BE2C (cell line): Measurements from ENCODE around the gene ADAMTS13.

ENCODE experiments used
- DNase-seq: peaks from one replicate; pipeline ENCODE4 v3.0.0-alpha.2; 2020
- H3K27me3 ChIP-seq: fragments of 250-450 bp; sonication (Bioruptor Pico); 2 replicates; pipeline ENCODE4 v1.5.1; 2020; ENCODE audit warnings: mild to moderate bottlenecking
- H3K36me3 ChIP-seq: fragments of 250-450 bp; sonication (Bioruptor Pico); 2 replicates; pipeline ENCODE4 v1.5.1; 2020; ENCODE audit warnings: mild to moderate bottlenecking
- H3K4me1 ChIP-seq: fragments of 250-450 bp; sonication (Bioruptor Pico); 2 replicates; pipeline ENCODE4 v1.5.1; 2020
- H3K4me3 ChIP-seq: 2 replicates; pipeline ENCODE4 v1.5.1; 2011; ENCODE audit warnings: low read depth, low read length
- H3K9me3 ChIP-seq: fragments of 250-450 bp; sonication (Bioruptor Pico); 2 replicates; pipeline ENCODE4 v1.5.1; 2020
- CTCF ChIP-seq: IDR thresholded peaks from 2 replicates; pipeline ENCODE4 v1.5.1; 2012; ENCODE audit warnings: mild to moderate bottlenecking, low read depth, low read length

Gene ADAMTS13

DNA sequence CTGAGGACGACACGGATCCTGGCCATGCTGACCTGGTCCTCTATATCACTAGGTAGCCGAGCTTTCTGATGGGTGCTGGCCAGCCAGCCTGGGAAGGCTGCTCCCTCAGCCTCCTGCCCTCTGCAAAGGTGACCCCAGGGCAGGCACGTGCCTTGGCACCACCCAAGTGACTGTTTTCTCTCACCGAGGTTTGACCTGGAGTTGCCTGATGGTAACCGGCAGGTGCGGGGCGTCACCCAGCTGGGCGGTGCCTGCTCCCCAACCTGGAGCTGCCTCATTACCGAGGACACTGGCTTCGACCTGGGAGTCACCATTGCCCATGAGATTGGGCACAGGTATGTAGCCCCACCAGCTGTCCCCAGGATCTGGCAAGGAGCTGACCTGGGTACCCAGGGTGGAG is 3.8 kb downstream of the ADAMTS13 start:
- Histone ChIP-seq H3K4me3 (no peak overlapping the region), H3K9me3 (no peaks in the 10 kb centered on the region), H3K27me3 (no peaks in the 10 kb centered on the region), H3K36me3 (no peaks in the 10 kb centered on the region), H3K4me1 (no peaks in the 10 kb centered on the region)
- TF ChIP-seq CTCF, result no peak
- DNase-seq, result no peak

DNA sequence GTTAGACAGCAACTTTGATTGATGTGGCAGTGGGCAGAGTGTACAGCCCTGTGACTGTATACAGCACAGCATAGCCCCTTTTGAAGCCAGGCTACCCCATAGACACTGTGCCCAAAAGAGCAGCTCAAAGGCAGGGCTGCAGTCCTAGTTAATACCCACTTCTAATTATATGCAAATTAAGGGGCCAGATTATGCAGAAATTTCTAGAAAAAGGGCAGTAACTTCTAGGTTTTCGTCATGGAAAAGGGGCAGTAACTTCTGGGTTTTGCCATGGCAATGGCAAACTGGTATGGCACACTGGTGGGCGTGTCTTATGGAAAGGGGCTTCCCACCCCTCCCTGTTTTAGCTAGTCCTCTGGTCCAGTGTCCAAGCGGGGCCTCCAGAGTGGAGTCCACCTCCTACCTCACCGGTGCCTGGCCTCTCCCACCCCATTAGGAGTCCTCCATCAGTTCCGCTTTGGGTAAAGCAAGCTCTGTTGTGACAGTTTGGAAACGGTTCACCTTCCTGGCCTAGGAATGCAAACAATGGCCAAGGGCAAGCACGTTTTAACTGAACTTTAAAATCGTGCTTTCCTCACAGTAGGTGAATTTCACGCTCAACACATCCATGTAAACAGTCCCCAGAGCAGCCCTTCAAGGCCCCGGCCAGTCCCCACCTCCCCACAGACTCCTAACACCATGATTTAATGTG is 5.6 kb downstream of the ADAMTS13 start:
- no peaks in the 10 kb centered on the region for H3K36me3 ChIP-seq
- no peak for DNase-seq
- TF ChIP-seq CTCF, result no peak
- no peaks in the 10 kb centered on the region for H3K27me3 ChIP-seq
- H3K9me3 ChIP-seq, result no peaks in the 10 kb centered on the region
- H3K4me1 ChIP-seq, result no peaks in the 10 kb centered on the region
- peak overlapping the region; percentile 28 for H3K4me3 ChIP-seq

- no peaks in the 10 kb centered on the region for H3K9me3 ChIP-seq
- peak overlapping the region; percentile 23; the same call in 1 of the 2 replicates for H3K4me3 ChIP-seq
- H3K27me3 ChIP-seq, result no peaks in the 10 kb centered on the region
- no peak for TF ChIP-seq CTCF
- no peaks in the 10 kb centered on the region for H3K4me1 ChIP-seq
- DNase-seq, result peak; percentile 70
- no peaks in the 10 kb centered on the region for H3K36me3 ChIP-seq
Observed at GRCh38 chr9:133428617-133429101, 6.5 kb downstream of the ADAMTS13 start.

- TF ChIP-seq CTCF, result no peak
Observed at GRCh38 chr9:133429214-133429613, 7.0 kb downstream of the ADAMTS13 start.

GRCh38 chr9:133429641-133430161 is 7.5 kb downstream of the ADAMTS13 start:
- Histone ChIP-seq H3K4me1 (no peaks in the 10 kb centered on the region), H3K36me3 (no peaks in the 10 kb centered on the region), H3K9me3 (no peaks in the 10 kb centered on the region), H3K27me3 (no peaks in the 10 kb centered on the region), H3K4me3 (no peak overlapping the region)
- TF ChIP-seq CTCF, result peak; percentile 47
- DNase-seq, result peak; percentile 73

More at GRCh38 chr9:133429214-133429613, 7.0 kb downstream of the ADAMTS13 start:
- Histone ChIP-seq H3K4me1 (no peaks in the 10 kb centered on the region), H3K27me3 (no peaks in the 10 kb centered on the region), H3K9me3 (no peaks in the 10 kb centered on the region), H3K4me3 (no peak overlapping the region), H3K36me3 (no peaks in the 10 kb centered on the region)
- no peak for DNase-seq

GRCh38 chr9:133430244-133430643 is 8.1 kb downstream of the ADAMTS13 start:
- H3K36me3 ChIP-seq, result no peaks in the 10 kb centered on the region
- H3K4me1 ChIP-seq, result no peaks in the 10 kb centered on the region
- H3K4me3 ChIP-seq, result no peak overlapping the region
- TF ChIP-seq CTCF, result no peak
- DNase-seq, result no peak
- H3K27me3 ChIP-seq, result no peaks in the 10 kb centered on the region
- H3K9me3 ChIP-seq, result no peaks in the 10 kb centered on the region
